Amniotic epithelial cell (primary cell): ENCODE data around the gene PXK.
A peak's percentile ranks its signal among the peaks of the same experiment; 100 is the strongest.

ENCODE experiments used
- DNase-seq: peaks from one replicate; pipeline ENCODE4 v3.0.0-alpha.2; 2010; ENCODE audit warnings: low read depth

The PXK gene

DNA sequence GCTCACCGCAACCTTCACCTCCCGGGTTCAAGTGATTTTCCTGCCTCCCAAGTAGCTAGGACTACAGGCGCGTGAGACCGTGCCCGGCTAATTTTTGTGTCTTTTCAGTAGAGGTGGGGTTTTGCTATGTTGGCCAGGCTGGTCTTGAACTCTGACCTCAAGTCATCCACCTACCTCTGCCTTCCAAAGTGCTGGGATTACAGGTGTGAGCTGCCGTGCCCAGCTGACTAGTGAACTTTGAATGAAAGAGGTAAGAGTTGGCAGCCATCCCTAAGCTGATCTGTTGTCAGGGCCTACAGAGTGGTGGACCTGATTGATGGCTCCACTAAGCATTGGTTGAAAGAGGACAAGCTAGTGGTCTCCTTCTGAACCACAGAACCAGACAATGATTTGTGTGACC, 15.3 kb downstream of the PXK start:
- DNase-seq = no peak

DNA sequence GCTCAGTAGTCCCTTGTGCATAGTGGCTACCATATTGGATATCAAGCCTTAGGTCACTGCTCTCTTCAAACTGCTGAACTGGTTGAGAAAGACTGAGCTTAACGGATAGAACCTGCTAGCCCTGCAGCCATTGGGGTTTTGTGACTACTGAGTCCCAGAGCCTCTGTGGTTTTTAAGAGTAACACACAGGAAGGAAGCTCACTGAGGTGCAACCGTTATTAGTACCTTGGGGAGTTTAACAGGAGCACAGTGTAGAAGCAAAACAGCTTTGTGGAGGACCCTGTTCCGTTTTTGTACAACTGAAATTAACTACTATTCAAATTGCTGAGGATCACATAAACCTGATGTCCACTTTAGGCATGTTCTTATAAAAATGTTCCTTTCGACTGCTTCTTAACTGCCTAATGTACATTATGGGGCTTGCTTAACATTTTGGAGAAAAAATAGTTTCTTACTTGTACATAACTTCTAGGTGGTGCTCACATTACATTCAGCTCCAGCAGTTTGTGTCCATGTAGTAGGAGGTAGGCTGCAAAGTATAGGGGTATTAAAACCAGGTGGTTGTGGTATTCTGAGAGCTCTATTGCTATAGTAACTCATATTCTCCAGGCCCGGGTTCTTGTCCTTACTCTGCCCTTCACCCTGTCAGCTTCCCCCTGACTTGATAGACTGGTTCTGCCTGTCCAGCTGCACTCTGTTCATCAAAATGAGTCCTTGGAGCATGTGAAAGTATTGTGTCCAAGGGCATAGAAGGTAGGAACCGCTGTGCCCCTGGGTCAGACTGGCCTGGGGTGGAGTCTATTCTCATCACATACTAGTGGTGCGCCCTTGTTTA, 17.3 kb downstream of the PXK start:
- DNase-seq = no peak

DNA sequence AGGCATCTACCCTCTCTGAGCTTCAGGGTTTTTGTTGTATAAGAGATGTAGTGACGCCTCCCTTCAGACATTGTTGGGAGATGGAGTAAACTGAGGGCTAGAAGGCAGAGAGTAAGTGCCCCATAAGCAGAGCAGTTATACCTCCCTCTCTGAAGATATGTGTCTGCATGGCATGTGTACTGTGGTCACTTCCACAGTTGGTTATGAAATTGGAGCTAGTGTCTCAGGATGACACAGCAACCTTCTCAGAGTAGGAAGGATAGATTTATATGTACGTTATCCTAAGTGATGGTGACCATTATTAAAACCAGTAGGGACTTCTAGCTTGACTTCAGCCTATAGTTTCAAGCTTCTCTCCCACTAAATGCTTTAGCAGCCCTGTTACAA, 17.9 kb downstream of the PXK start:
- DNase-seq = peak; percentile 78

DNA sequence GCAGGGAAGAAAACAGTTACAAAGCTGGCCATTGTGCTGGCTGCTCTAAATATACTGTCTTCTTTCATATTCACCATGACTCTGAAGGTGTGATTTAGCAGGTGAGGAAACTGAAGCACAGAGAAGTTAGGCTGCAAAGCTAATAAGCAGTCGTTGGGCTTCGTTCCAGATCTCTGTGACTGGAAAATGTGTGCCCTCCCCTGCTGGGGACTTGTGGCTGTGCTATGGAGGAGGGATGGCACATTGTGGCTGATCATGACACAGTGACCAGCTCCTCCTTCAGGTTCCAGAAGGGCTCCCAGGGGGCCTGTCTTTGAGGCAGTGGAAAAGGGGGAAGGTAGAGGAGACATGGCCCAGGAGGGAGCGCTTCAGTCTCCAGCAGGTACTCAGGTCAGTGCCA, 19.2 kb downstream of the PXK start:
- no peak for DNase-seq

DNA sequence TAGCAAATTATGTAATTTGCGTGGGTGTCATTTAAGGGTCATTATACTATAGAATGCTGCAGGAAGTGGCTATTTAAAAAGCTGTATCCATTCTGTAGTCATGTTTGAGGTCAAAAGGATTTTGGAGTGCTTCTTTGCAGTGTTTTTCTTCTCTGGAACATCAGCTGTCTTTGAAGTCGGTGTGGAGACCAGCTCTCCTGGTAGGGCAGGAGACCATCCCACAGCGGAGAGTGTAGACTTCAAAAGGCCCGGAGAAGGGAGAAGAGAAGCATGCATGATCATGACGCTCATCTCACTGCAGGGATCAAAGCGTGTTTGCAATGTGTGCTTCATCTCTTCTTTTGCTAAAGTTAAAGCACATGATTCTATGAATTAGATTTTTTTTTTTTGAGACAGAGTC, 19.9 kb downstream of the PXK start:
- DNase-seq = no peak

DNA sequence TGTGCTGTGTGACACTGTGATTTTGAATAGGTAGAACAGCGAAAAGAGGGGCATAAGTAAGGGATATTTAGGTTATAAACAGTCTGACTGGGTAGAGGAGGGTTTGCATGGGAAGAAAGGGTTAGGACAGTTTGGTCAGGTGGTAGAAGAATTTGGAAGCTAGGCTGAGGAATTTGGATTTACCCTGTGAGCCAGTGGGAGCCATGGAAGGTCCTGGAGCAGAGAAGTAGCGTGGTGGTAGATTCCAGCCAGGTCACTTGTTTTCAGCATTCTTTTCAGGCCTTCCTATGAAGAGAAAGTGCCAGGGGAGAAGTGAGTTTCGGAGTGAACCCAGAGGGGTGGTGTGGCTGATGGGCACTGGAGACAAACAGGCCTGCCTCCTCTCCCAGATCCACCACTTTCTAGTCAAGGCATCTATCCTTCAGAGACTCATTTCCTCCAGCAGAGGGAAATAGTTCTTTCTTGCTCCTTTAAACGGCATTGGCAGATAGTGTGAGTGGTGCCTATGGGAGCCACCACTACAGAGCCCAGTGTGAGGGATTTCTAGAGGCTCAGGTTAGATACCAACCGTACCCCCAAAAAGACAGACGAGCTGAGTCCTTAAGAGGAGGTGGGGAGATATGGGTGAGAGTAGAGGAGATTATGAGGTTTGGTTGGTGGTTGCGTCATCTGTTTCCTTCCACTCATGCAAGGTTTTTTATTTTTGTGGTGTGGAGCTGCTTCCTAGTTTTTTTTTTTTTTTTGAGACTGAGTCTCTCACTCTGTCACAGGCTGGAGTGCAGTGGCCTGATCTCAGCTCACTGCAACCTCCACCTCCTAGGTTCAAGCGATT, 21.2 kb downstream of the PXK start:
- DNase-seq = peak; percentile 79

DNA sequence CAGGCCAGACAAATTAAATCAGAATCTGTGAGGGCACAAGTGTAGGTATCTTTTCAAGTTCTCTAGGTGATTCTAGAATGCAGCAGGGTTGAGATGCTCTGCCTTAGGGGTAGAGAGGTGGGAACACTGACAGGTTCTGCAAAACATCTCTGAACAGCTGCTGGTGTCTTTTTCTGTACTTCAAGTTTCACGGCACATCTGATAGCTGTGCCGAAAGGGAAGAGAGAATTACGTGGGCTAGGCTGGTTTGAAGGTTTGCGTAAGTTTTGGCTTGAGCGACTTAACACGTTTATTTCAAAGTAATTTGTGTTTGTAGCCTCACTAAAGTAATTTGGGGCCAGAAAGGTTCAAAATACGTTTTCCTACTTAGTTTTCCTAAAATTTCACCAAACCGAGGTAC, 22.5 kb downstream of the PXK start:
- no peak for DNase-seq

DNA sequence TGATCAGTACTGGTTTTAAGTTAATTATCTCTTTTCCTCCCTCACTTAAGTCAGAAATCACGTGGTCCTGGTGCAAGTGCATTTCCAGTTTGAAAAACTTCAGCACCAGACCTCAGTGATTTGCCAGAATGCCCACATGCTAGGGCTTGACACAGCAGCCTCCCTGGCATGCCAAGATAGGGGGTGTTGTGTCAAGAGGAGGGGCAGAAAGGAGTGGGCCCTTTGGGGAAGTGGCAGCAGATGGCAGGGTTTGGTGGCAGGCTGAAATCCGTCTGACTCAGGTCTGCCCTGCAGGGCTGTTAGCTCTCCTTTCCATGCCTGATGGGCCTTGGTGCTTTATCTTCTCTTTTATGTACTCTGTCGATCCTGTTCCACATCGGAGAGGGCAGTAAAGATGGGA, 23.4 kb downstream of the PXK start:
- DNase-seq = peak; percentile 30

DNA sequence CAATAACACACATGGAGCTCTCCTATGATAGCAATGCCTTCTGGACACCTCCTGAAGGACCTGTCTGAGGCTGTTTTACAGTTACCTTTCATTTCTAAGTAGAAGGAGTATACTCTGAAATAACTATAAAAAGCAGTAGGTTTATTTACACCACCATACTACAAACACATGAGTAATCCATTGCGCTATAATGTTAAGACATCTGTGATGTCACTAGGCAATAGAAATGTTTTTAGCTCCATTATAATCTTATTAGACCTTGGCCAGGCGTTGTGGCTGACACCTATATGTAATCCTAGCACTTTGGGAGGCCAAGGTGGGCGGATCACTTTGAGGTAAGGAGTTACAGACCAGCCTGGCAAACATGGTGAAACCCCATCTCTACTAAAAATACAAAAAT, 24.7 kb downstream of the PXK start:
- peak; percentile 16 for DNase-seq

DNA sequence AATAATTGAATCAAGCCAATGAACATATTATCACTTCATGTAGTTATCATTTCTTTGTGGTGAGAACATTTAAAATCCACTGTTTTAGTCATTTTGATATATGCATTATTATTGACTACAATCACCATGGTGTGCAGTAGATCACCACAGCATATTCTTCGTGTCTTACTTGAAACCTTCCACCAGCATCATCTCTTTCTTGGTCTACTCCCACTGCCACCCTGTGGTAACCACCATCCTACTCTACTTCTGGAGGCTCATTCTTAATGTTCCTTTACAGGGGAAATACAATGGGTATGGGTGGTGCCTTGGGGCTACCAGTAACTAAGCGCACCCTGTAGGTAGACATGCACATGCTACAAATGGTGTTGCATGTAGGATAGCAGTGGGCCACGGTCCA, 25.4 kb downstream of the PXK start:
- no peak for DNase-seq

DNA sequence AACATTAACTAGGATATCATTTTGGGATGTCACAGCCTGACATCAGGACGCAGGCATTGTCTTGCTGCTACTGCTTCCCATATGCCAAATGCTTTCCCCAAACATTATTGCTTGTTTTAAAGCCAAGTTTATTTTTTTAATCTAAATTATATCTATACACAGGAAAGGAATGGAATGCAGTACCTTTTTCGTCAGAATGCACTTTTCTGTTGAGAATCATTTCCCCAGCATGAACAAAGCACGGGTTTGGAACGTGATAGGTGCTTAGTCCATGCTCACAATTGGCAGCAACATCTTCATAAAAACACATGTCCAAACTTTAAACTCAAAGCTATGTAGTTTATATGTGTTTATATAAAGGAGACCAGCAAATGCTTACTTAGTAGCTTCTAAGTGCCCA, 26.1 kb downstream of the PXK start:
- DNase-seq = no peak

DNA sequence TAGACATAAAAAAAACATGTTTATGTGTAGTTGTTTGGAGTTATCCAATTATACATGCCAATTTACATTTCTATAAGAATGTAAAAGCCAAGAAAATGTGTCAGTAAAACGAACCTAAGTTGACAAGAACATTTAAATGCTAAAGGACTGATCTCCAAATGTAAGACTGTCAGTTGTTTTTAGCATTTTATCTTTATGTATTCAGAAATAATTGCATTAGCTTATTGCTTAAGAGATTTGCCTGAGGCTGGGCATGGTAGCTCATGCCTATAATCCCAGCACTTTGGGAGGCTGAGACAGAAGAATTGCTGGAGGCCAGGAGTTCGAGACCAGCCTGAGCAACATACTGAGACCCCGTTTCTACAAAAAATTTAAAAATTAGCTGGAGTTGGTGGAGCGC, 26.9 kb downstream of the PXK start:
- no peak for DNase-seq

DNA sequence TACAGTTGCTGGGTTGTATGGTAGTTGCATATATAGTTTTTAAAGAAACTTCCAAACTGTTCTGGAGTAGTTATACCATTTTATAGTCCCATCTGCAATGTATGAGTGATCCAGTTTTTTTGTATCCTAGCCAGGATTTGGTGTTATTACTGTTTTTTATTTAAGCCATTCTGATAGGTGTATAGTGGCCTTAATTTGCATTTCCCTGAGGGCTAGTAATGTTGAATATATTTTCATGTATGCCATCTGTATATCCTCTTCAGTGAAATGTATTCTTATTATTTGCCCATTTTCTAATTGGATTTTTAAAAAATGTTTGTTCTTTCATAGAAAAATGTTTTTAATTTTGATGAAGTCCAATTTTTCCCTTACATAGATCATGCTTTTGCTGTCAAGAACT, 29.2 kb downstream of the PXK start:
- no peak for DNase-seq

DNA sequence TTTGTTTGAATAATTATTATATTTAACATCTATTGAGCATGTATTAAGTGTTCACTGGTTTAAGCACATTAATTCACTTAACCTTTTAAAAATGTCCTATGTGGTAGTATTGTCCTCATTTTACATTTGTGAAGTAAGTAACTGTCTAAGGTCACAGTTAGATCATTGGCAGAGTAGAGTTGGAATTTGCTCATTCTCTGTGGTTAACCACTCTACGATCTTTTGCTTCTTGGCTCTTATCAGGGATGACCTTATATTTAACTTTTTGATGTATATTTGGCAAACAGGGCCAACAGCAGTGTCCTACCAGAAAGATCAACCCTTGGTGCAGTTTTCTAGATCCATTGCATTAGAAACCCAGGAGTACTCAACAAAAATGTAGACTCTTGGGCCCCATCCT, 34.0 kb downstream of the PXK start:
- peak; percentile 80 for DNase-seq

DNA sequence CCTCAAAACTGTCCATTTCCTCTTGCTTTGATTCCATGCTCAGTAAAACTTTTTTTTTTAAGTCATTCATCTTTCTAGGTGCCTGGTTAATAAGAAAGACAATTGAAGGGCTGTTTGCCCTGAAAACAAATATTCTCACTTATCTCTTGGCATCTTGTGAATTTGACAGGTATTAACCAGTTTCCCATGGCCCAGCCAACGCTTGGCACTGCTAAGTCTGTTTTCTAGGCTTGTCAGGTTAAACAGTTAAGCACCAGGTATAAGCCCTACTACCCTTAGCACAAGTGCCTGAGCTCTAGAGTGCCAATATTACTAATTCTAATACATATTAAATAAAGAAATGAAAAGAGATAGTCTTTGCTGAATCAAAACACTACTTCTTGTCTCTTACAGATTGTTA, 36.3 kb downstream of the PXK start:
- no peak for DNase-seq

DNA sequence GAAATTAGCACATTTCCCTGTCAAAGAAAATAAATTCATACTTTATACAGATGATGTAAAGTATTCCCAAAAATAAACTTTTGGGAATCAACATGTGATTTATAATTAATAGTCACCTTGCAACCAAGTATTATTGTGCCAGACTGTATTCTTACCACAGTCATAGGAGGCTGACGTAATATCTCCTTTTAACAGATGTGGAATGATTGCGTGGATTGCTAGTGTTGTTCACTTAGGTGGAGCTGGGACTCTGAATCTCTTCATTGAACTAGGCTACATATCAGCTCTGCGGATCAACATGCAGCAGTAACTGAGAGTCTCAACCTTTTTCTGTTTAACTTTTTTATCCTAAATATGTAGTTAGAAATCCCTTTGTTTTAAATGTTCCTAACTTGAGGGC, 37.2 kb downstream of the PXK start:
- DNase-seq = peak; percentile 80

DNA sequence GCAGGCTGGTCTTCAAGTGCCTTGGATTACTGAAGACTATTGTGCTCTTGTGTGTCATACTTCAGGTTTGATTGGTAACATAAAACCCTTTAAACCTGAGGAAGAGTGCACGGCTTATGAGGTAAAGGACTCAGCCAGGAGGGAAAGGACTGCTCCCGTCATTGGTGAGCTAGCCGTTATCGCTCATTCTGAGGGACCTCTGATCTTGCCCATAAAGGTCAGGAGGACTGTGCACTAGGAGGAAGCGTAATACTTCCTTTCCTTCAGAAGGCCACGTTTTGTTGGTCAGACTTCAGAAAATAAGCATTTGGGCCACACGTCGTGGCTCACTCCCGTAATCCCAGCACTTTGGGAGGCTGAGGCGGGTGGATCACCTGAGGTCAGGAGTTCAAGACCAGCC, 37.7 kb downstream of the PXK start:
- DNase-seq = no peak

DNA sequence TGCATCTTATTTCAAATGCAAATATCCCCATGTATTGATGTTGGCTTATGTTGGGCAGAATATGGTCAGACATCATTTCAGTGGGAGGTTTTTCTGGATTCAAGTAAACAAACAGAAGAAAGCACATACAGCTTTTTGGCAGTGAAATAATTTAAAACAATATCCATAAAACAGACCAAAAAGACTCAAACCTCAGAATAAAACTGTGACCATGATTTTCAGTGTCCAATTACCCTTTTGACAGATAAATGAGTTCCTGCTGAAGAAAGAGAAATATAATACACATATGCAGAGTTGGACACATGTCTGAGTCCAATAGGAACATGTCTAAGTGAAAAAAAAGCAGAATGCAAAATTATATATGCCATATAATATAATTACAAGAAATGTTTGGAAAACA, 39.1 kb downstream of the PXK start:
- no peak for DNase-seq

DNA sequence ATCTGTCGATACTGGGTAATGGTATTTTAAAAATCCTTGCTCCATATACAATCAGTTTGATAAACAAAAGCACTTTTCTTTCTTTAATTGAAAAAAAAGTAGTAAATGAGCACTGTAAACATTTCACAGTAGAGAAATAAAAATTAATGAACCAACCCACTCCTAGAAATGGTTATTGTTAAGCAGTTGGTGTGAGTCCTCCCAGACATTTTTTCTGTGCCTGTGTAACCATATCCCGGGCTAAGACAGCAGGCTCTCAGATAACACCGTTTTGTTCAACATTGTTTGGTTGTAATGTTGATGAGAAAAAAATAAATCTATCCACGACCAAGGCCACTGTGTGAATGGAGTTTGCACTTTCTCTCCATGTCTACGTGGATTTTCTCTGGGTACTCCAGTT, 42.6 kb downstream of the PXK start:
- DNase-seq = no peak

DNA sequence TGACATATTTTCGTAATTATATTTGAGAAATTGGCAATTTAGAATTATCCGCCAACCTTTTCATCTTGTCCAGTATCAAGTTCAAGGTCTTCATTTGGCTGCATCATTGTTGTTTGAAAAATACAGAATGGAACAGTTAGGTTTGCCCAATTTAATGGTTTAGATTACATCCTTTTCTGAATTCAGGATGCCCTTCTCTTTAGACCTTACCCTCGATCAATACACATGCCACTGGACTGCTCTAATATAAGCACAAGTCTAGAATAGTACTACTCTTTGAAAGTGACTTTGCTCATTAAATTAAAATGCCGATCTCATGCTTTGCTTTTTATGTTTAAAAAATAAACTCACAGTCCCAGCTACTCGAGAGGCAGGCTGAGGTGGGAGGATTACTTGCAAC, 44.5 kb downstream of the PXK start:
- no peak for DNase-seq

DNA sequence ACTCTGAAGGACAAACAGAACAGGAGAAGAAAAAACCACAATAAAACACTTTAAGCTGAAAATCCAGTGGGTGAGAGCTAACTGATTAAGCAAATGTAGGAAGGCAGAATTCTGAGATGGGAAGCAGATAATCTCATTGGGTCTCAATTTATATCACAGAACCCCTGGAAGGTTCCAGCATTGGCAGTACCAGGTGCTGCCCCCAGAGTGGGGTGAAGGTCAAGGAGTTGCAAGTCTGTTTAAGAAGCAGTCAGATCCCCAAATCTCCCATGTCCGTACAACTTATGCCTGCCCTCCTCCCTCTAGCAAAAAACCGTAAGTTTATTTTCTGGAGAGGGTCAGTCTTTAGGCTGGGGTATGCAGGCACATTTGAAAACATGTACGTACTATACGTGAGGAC, 45.1 kb downstream of the PXK start:
- DNase-seq = no peak

DNA sequence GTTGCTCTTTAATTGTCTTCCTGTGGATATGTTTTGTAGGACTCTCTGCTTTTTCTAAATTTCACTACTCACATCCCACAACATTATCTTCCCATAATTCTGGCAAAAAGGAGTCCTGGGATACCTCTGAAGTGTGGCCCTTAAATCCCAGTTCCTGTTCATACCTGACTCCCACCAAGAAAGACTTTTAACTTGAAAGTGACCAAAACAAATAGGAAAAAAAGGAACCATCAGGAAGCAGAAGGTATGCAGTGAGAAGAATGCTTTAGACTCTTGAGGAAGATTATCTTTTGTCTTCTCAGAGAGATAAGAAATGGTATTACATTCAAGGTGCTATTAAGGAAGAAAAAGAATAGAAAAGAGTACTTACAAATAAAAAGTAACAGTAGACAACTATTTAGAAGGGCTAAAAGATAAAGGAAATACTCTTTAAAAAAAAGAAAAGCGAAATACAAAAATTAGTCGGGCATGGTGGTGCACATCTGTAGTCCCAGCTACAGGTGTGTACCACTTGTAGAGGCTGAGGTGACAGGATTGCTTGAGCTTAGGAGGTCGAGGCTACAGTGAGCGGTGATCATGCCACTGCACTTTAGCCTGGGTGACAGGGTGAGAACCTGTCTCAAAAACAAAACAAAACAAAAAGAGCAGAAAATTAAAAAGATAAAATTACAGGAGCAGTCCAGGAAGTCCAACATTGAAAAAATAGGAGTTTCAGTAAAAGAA, 46.8 kb downstream of the PXK start:
- no peak for DNase-seq

DNA sequence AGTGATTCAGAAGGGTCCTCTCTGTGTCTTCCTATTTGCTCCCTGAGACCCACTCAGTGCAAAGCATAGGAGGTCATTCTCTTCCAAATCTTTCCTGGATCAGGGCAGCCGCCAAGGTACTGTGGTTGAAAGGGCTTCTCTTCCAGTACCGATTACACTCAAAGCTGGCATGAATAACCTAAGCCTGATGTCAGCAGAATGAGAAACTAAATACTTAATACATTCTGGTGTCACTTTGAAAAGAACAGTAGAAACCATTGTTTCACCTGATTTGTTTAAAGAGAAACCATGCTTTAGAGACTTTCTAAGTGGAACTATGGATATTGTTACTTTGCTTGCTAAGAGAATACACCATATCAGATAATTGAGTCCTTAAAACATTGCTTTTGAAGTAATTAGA, 50.8 kb downstream of the PXK start:
- DNase-seq = peak; percentile 77
